DMS 273 treated with DMSO at 0.1 percent for 48 hours (cell line): ENCODE data around the gene CLEC4M.
"Not testable (repeated sequence)": the region's sequence is repeated elsewhere in the genome, so short reads cannot be mapped to it uniquely, and the experiment has no call there.

Experiments used
- DNase-seq: peaks from one replicate; lab custom pipeline; 2025; lab: John Stamatoyannopoulos, UW

The CLEC4M gene

DNA sequence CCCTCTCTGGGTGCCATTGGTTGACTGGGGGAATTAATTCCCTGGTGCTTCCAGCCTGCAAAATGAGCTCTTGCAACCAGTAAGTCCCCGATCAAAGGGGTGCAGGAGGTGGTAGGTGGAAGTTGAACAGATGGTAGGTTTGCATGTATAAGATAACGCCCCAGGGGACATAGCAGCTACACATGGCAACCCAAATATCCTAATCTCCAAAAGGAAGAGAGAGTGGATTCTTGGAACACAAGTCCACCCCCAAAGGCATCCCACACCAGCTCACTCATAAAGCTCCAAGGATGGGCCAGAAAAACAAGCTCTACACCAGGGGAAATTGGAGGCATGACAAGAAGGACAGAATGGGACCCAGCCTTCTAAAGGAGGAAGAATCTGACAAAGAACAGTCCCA is 20.5 kb upstream of the CLEC4M start:
- DNase-seq = peak; percentile 75

DNA sequence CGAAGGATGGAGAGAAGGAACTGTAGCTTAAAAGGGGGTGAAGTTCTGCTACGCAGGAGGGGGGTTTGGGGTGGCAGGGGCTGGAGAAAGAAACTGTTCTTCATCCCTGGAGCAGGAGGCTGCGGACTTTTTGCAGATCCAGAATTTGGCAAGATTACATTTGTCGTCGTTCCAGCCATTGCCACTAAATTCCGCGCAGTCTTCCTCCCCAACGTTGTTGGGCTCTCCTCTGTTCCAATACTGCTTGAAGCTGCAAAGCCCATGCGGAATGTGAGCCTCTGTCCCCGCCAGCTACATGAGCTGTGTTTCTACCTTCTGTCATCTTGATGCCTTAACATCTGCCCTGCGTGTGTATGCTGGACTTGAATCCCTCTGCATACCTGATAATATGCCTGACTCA is 20.1 kb upstream of the CLEC4M start:
- DNase-seq = peak; percentile 22

DNA sequence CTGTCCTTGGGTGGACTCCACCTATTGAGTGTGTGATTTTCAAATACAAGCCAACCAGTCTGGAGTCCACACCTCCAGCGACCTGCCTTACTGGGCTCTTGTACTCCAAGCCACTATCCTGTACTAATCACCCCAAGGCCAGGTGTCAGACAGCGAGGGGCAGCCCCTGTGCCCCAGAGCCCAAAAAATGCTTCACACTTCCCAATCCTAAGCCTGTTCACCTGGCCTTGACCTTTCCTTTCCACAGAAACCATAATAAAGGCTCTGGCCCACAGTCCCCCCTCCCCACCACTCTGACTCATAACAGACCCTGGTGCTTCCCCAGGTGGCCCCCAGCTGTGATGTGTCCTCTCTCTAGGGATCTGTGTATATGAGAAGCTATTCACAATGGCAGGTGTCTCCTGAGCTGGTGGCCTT is 19.6 kb upstream of the CLEC4M start:
- DNase-seq = no peak

DNA sequence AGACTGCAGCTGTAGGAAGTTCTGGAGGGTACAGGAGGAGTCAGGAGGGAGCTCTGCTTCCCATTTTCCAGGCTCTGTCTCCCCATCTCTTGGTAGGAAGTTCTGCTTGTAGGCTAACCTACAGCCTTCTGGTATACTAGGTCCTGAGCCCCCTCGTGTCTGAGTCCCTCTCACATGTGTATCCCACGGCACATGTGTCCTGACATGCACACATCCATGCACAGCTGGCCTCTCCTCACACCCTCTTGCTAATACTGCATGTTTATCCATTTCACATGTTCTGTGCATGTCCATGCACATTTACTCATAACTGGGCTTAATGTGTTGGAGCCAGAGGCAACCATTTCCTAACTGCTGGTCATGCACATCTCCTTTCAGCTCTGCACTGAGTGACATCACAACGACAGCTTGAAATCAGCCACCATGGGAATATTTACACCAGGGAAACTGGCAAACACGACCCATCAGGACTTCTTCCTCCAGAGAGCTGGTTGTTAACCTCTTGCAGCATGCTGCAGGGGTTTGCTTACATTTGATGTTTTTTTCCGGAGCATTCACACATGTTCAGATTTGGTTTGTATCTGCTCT is 18.8 kb upstream of the CLEC4M start:
- DNase-seq = no peak

DNA sequence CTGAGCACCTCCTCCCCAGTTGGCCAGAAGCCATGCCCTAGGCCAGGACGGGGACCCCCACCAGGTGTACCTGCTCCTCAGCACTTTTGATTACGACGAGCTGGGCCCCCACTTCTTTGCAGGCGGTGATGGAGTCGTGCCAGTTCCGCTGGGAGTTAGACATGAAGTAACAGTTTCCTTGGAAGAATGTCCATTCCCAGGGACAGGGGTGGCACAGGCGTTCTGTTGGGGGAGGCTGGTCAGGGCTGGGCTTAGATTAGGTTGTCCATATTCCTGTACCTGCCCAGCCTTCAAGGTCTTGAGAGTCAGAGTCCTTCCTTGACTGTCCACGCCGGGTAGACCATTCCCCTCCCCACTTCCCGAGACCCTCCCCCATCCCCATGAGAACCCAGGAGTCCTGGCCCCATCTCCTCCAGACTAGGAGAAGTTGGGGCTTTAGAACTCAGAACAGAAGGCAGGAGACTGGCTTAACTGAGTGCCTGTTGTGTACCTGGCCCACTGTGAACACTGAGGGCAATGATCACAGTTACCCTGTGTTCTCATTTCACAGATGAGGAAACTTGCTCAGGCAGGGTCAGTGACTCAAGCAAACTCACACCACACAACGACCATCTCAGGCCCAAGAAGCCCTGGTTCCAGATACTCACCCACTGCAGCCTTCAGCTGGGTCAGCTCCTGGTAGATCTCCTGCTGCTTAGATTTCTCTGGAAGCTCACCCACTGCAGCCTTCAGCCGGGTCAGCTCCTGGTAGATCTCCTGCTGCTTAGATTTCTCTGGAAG is 18.0 kb upstream of the CLEC4M start:
- no peak for DNase-seq

DNA sequence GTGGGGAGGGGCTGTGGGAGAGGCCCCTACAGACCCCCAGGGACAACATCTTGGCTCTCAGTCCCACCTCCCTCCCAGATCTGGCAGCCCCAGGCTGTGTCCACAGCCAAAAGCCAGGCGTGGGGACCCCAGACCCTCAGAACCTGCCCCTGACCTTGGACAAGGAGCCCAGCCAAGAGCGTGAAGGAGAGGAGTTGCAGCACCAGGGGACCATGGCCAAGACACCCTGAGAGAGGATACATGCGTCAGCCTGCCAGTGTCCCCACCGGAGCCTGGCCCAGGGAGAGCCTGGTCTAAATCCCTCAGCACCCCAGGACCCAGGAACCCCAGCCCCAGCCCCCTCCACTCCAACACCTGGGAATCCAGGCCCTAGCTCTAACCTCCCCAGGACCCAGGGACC is 16.7 kb upstream of the CLEC4M start:
- not testable (repeated sequence) for DNase-seq

DNA sequence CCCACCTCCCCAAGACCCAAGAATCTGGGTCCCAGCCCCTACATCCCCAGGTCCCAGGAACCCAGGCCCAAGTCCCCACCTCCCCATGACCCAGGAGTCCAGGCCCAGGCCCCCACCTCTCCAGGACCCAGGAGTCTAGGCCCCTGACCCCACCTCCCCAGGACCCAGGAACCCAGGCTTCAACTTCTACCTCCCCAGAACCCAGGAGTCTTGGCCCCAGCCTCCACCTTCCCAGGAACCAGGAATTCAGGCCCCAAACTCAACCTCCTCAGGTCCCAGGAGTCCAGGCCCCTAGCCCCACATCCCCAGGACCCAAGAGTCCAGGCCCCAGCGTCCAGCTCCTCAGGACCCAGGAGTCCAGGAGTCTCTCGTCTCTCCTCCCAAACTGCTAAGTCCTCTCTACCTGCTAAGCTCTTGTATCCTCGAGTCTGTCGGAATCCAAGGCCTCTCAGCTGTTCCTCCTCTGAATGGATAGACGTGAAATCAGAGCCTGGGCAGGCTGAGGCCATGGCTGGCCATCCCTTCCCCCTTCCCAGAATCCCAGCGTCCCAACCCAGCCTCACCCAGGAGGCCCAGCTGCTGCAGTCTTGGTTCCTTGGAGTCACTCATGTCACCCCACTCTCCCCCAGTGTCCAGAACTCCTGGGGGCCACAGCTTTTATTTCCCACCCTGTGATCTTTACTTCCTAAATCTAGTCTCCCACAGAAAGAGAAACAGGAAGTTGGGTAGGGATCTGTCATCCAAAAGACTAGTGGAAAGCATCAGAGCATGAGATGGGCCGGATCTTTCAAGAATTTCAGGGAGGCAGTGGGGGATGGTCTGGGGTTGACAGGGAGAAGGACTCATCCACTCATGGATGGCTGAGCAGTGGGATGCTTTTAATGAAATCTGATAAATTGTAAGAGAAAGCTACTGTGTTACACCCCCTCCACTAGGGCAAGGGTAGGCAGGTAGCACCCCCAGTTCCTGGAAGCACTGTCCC is 15.8 kb upstream of the CLEC4M start, which contains the start of gene CD209:
Gene CD209, minus strand, starts transcription at position 632 of the 982 bp plus-strand sequence. Its CDS starts 23 bp downstream, at position 609.
- DNase-seq = no peak

DNA sequence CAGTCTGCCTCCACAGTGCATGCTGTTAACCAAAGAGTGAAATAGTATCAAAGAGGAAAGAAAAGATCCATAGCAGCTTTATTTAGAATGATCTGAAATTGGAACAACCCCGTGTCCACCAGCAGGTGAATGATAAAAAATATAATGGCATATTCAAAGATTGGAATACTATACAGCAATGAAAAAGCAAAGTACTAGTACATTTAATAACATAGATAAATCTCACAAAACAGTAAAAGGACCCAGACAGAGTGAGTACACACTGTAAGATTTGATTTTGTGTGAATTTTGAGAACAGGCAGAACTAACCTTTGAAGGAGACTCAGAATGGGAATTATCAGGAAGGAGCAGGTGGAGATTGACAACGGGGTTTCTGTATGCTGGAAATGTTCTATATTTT is 14.9 kb upstream of the CLEC4M start:
- DNase-seq = no peak

DNA sequence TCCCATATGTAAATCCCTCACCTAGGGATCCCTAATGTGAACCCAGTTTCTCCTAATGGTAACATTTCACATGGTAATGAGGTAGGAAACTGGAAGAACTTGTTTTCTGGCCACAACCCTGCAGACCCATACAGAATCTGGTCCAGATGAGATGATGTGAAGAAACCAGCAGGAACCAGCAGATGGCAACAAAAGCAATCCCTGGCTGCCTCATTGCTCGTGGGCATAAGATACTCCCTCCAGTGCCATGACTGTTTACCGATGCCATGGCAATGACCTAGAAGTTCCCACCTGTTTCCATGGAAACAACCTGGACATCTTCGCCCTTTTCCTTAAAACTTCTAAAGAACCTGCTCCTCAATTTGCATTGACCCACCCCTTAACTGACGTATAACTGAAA is 14.3 kb upstream of the CLEC4M start:
- DNase-seq = peak; percentile 60

DNA sequence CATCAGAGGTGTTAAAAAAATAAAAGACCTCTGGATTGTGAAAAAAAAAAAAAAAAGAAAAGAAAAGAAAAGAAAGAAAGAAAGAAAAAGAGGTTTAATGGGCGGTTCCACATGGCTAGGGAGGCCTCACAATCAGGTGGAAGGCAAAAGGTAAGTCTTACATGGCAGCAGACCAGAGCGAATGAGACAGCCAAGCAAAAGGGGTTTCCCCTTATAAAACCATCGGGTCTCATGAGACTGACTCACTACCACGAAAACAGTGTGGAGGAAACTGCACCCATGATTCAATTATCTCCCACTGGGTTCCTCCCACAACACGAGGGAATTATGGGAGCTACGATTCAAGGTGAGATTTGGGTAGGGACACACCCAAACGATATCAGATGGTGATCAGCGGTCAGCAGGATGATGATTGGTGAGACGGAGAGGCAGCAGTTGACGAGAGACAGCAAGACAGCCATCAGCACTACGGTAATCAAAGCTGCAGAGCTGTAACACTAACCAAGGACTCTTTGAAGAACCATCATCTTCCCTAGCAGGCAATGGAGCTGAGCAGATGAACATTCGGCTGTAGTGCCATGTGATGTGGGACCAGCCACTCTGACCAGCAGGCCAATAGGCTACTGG is 11.8 kb upstream of the CLEC4M start:
- no peak for DNase-seq

DNA sequence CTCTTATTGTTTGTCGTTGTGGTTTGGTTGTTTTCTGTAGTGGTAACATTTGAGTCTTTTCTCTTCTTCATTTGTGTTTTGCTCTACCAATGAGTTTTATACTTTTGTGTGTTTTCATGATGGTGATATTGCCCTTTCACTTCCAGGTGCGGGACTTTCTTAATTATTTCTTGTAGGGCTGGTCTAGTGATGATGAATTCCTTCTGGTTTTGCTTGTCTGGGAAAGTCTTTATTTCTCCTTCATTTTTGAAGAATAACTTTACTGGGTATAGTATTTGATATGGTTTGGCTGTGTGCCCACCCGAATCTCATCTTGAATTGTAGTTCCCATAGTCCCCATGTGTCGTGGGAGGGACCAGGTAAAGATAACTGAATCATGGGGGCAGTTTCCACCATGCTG is 6.8 kb upstream of the CLEC4M start:
- DNase-seq = no peak

DNA sequence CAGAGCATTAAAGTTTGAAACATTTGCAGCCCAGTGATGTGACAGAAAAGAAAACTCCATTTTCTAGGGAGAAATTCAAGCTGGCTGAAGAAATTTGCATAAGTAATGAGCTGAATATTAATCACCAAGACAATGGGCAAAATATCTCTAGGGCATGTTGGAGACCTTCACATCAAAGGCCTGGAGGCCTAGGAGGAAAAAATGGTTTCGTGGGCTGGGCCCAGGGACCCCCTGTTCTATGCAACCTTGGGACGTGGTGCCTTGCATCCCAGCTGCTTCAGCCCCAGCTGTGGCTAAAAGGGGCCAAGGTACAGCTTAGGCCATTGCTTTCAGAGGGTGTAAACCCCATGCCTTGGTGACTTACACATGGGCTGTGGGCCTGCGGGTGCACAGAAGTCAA is 5.7 kb upstream of the CLEC4M start:
- DNase-seq = no peak

DNA sequence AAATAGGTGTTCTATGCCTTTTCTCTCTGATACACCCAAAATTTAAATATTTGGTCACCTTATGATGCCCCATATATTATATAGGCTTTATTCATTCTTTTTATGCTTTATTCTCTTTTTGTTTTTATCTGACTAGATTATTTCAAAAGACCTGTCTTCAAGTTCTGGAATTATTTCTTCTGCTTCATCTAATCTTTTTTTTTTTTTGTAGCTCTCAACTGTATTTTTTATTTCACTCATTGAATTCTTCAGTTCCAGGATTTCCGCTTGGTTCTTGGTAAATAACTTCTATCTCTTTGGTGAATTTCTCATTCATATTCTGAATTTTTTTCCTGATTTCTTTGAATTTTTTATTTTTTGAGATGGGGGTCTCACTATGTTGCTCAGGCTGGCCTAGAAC is 3.9 kb upstream of the CLEC4M start:
- no peak for DNase-seq

DNA sequence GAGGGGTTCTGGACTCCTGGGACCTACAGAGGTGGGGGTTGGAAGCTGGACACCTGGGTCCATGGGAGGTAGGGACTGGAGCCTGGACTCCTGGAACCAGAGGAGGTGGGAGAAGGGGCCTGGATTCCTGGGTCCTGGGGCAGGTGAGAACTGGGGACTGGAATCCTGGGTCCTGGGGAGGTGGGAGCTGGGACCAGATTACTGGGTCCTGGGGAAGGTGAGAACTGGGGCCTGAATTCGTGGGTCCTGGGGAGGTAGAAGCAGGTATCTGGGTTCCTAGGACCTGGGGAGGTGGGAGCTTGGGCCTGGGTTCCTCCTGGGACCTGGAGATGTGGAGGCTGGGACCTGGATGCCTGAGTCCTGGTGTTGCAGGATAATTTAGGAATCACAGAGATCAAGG is 653 bp downstream of the CLEC4M start:
- DNase-seq = no peak

DNA sequence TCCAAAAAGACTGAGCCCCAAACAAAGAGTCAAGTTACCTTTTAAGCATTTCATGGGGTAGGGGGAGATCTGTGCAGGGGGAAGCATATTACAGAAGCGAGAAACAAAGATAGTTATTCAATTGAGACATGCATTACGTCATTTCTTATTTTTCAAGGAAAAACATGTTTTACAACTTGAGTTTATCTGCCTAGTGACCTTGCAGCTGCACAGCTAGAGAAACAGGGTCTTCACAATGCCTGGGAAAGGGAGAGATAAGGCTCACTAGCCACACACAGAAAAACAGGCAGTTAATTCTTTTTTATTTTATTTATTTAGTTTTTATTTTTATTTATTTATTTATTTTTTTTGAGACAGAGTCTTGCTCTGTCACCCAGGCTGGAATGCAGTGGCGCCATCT is 1.1 kb downstream of the CLEC4M start:
- not testable (repeated sequence) for DNase-seq

DNA sequence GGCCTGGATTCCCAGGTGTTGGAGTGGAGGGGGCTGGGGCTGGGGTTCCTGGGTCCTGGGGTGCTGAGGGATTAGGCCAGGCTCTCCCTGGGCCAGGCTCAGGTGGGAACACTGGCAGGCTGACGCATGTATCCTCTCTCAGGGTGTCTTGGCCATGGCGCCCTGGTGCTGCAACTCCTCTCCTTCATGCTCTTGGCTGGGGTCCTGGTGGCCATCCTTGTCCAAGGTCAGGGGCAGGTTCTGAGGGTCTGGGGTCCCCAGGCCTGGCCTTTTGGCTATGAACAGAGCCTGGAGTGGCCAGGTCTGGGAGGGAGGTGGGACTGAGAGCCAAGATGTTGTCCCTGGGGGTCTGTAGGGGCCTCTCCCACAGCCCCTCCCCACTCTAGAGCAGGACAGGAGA is 2.0 kb downstream of the CLEC4M start:
- not testable (repeated sequence) for DNase-seq

DNA sequence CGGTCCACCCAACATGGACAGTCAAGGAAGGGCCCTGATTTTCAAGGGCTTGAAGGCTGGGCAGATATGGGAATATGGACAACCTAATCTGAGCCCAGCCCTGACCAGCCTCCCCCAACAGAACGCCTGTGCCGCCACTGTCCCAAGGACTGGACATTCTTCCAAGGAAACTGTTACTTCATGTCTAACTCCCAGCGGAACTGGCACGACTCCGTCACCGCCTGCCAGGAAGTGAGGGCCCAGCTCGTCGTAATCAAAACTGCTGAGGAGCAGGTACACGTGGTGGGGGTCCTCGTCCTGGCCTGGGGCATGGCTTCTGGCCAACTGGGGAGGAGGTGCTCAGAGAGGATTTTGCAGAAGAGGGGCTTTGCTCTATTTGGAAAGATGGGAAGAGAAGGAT is 3.5 kb downstream of the CLEC4M start:
- no peak for DNase-seq

DNA sequence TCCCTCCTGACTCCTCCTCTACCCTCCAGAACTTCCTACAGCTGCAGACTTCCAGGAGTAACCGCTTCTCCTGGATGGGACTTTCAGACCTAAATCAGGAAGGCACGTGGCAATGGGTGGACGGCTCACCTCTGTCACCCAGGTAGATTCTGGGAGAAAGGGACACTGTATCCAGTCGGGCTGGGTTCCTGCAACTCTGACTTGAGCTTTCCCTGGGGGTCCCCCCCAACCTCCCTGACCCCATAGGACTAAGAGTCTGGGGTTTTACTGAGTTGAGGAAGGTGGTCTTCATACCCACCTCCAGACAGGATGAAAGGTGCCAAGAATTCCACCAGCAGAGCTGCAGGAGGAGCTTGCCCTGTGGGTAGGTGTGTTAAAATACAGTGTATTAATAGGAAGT is 4.4 kb downstream of the CLEC4M start:
- no peak for DNase-seq

DNA sequence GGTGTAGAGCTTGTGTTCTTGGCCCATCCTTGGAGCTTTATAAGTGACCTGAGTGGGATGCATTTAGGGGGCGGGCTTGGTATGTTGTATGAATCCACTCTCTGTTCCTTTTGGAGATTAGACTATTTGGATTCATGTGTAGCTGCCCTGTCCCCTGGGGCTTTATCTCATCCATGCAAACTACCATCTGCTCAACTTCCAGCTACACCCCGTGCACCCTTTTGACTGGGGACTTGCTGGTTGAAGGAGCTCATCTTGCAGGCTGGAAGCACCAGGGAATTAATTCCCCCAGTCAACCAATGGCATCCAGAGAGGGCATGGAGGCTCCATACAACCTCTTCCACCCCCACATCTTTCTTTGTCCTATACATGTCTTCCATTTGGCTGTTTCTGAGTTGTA is 6.1 kb downstream of the CLEC4M start:
- peak; percentile 28 for DNase-seq

DNA sequence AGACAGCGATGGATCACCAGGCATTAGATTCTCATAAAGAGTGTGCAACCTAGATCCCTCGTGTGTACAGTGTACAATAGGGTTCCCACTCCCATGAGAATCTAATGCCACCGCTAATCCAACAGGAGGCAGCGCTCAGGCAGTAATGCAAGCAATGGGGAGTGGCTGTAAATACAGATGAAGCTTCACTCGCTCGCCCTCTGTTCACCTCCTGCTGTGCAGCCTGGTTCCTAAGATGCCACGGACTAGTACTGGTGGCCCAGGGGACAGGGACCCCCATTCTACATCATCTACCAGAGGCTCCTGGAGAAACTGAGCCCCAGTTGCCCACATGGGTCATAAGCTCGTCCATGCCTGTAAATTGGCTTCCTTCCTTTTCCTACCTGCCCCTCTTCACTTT is 8.0 kb downstream of the CLEC4M start:
- no peak for DNase-seq

DNA sequence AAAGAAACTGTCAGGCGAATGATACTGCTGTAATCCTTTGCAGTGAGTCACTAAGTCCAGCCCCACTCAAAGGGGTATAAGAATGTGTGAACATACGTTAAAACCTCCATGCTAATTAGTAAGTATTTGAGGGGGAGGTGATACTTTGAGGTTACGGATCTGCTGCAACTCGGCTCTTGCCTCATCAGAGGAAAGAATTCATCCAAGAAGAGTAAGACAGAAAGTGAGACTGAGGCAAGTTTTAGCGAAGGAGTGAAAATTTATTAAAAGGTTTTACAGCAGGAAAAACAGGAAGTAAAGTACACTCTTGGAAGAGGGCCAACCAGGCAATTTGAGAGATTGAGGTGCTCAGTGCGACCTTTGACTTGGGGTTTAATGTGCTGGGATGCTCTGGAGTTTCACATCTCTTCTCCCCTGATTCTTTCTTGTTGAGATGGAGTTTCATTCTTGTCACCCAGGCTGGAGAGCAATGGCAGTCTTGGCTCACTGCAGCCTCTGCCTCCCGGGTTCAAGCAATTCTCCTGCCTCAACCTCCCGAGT is 9.8 kb downstream of the CLEC4M start:
- no peak for DNase-seq

DNA sequence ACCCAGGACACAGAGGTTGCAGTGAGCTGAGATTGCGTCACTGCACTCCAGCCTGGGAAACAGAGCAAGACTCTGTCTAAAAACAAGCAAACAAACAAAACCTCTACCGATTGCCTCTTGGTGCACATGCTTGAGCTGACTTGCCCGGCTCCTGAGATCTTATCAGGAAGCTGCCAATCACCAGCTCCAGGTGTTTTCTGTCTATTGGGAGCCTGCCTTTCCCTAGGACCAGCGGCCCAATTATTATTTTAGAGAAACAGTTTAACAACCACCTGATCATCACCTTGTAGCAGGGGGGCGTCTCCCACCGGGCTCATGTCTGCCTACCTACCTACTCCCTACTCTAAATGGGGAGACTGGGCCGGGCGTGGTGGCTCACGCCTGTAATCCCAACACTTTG is 10.8 kb downstream of the CLEC4M start:
- no peak for DNase-seq
